Measurements from ENCODE around the gene ACOX3. TPM values are rescaled to one million over a fixed set of nuclear protein-coding genes. Genes with fewer than 3 reads are reported as not detected.

ACOX3 gene
- total RNA-seq, 1 experiment from 2014 or later: 11.0 TPM

DNA sequence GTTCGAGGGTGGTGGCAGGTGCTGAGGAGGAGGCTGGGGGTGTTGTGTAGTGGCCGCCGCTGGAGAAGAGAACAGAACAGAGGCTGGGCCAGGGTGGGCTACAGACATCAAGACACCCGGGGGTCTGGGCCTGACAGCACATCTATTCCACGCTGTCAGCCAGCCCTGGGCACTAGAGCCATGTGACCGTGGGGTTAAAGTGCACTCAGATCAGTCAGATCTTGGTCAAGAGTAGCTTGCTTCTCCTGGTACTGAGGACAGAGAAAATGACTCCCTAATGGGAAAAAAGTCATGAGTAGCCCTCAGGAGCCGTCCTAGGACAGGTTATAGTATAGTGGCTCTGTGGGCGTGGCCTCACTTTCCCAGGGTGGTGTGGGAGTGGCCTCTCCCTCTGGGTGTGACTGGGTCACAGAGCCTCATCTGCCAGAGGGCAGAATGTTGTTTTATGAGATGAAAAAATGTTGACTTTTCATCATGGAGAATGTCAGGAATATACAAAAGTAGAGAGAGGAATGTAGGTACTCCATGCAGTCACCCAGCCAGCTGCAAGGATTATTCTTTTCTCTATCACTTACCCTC, 19.4 kb upstream of the ACOX3 start:
- BruUV-seq (replicated peaks): no TSS peak
- Mint-ChIP-seq H3K4me1 (ENCODE audit: low read depth, unreplicated experiment) (no peaks in the 10 kb centered on the region), H3K36me3 (ENCODE audit: insufficient read depth, unreplicated experiment) (peaks cover 9% of the 10 kb centered on the region), H3K9me3 (ENCODE audit: low read depth, unreplicated experiment) (no peaks in the 10 kb centered on the region), H3K27ac (ENCODE audit: unreplicated experiment) (no peak overlapping the region), H3K4me3 (ENCODE audit: low read depth, unreplicated experiment) (no peak overlapping the region), H3K27me3 (ENCODE audit: unreplicated experiment) (no peaks in the 10 kb centered on the region)
- CTCF ChIA-PET: no interaction called here
- intact Hi-C loops (cut with micrococcal nuclease; ENCODE audit: unreplicated experiment): loop anchor here (10.0 kb wide), 1 partner anchor 75 kb away; no protein-coding TSS in a partner anchor
- DNase-seq: no peak
- TF ChIP-seq, protein P1, sequence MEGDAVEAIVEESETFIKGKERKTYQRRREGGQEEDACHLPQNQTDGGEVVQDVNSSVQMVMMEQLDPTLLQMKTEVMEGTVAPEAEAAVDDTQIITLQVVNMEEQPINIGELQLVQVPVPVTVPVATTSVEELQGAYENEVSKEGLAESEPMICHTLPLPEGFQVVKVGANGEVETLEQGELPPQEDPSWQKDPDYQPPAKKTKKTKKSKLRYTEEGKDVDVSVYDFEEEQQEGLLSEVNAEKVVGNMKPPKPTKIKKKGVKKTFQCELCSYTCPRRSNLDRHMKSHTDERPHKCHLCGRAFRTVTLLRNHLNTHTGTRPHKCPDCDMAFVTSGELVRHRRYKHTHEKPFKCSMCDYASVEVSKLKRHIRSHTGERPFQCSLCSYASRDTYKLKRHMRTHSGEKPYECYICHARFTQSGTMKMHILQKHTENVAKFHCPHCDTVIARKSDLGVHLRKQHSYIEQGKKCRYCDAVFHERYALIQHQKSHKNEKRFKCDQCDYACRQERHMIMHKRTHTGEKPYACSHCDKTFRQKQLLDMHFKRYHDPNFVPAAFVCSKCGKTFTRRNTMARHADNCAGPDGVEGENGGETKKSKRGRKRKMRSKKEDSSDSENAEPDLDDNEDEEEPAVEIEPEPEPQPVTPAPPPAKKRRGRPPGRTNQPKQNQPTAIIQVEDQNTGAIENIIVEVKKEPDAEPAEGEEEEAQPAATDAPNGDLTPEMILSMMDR (IDR thresholded peaks at IDR 0.05; ENCODE audit: unreplicated experiment): no peak

DNA sequence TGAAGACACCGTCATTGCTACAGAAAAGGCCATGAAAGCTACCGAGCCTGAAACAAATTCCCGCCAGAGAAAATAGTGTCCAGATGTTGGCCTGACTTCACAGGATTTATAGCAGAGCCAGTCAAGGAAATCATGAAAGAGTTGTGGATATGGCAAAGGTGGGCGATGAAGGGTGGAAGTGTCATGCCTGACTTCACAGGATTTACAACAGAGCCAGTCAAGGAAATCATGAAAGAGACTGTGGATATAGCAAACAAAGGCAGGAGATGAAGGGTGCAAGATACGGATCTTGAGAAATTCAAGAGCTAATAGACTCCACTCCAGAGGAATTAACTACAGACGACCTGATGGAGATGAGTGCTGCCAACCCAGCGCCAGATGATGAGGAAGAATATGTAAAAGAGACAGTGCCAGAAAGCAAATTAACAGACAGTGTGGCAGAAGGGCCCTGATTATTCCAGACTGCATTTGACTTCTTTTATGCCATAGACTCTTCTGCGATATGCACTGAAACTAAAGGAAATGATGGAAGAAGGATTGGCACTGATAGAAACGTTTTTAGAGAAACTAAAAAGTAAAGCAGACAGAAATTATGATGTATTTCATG, 17.2 kb upstream of the ACOX3 start:
- CTCF ChIA-PET: no interaction called here
- peaks cover 9% of the 10 kb centered on the region for H3K36me3 Mint-ChIP-seq (ENCODE audit: insufficient read depth, unreplicated experiment)

GRCh38 chr4:8453957-8454356, 13.4 kb upstream of the ACOX3 start:
- H3K4me1 Mint-ChIP-seq (ENCODE audit: low read depth, unreplicated experiment): no peaks in the 10 kb centered on the region
- H3K9me3 Mint-ChIP-seq (ENCODE audit: low read depth, unreplicated experiment): no peaks in the 10 kb centered on the region
- no peak for DNase-seq
- no peak overlapping the region for H3K27ac Mint-ChIP-seq (ENCODE audit: unreplicated experiment)
- H3K27me3 Mint-ChIP-seq (ENCODE audit: unreplicated experiment): no peaks in the 10 kb centered on the region
- intact Hi-C loops (cut with micrococcal nuclease; ENCODE audit: unreplicated experiment): no loop called here
- H3K36me3 Mint-ChIP-seq (ENCODE audit: insufficient read depth, unreplicated experiment): peaks cover 21% of the 10 kb centered on the region
- CTCF ChIA-PET: no interaction called here
- TF ChIP-seq, protein P1 (IDR thresholded peaks at IDR 0.05; ENCODE audit: unreplicated experiment): no peak
- no TSS peak for BruUV-seq (replicated peaks)
- no peak overlapping the region for H3K4me3 Mint-ChIP-seq (ENCODE audit: low read depth, unreplicated experiment)

More for the DNA sequence above, 17.2 kb upstream of the ACOX3 start:
- TF ChIP-seq, protein P1 (IDR thresholded peaks at IDR 0.05; ENCODE audit: unreplicated experiment): no peak
- Mint-ChIP-seq H3K27ac (ENCODE audit: unreplicated experiment) (no peak overlapping the region), H3K4me3 (ENCODE audit: low read depth, unreplicated experiment) (no peak overlapping the region), H3K9me3 (ENCODE audit: low read depth, unreplicated experiment) (no peaks in the 10 kb centered on the region), H3K27me3 (ENCODE audit: unreplicated experiment) (no peaks in the 10 kb centered on the region), H3K4me1 (ENCODE audit: low read depth, unreplicated experiment) (no peaks in the 10 kb centered on the region)
- BruUV-seq (replicated peaks): no TSS peak
- intact Hi-C loops (cut with micrococcal nuclease; ENCODE audit: unreplicated experiment): no loop called here
- DNase-seq: no peak

GRCh38 chr4:8451440-8452182, 11.1 kb upstream of the ACOX3 start:
- peak; percentile 58 for DNase-seq
- H3K27me3 Mint-ChIP-seq (ENCODE audit: unreplicated experiment): no peaks in the 10 kb centered on the region
- no TSS peak for BruUV-seq (replicated peaks)
- H3K36me3 Mint-ChIP-seq (ENCODE audit: insufficient read depth, unreplicated experiment): peaks cover 12% of the 10 kb centered on the region
- peak overlapping the region; percentile 27 for H3K27ac Mint-ChIP-seq (ENCODE audit: unreplicated experiment)
- TF ChIP-seq, protein P1 (IDR thresholded peaks at IDR 0.05; ENCODE audit: unreplicated experiment): no peak
- H3K9me3 Mint-ChIP-seq (ENCODE audit: low read depth, unreplicated experiment): no peaks in the 10 kb centered on the region
- CTCF ChIA-PET: interaction anchor here (1.0 to 1.7 kb wide), 2 partner anchors 17 to 184 kb away, joined by 3 read pairs; no protein-coding TSS in a partner anchor
- no peak overlapping the region for H3K4me3 Mint-ChIP-seq (ENCODE audit: low read depth, unreplicated experiment)
- no peaks in the 10 kb centered on the region for H3K4me1 Mint-ChIP-seq (ENCODE audit: low read depth, unreplicated experiment)
- intact Hi-C loops (cut with micrococcal nuclease; ENCODE audit: unreplicated experiment): no loop called here
